ENCODE results near the gene PNMA1.

Gene PNMA1

GRCh38 chr14:73678698-73679097 lies 35.5 kb downstream of the PNMA1 start:
- DNase-seq (ENCODE audit: extremely low spot score), result no peak
- POLR2A ChIA-PET, result no interaction called here
- CTCF ChIA-PET, result no interaction called here
- TF ChIP-seq, protein P1, sequence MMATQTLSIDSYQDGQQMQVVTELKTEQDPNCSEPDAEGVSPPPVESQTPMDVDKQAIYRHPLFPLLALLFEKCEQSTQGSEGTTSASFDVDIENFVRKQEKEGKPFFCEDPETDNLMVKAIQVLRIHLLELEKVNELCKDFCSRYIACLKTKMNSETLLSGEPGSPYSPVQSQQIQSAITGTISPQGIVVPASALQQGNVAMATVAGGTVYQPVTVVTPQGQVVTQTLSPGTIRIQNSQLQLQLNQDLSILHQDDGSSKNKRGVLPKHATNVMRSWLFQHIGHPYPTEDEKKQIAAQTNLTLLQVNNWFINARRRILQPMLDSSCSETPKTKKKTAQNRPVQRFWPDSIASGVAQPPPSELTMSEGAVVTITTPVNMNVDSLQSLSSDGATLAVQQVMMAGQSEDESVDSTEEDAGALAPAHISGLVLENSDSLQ (IDR thresholded peaks at IDR 0.05), result no peak
- no peak for TF ChIP-seq HDGF (IDR thresholded peaks at IDR 0.05; ENCODE audit: borderline replicate concordance)
- no peak for TF ChIP-seq SUZ12 (IDR thresholded peaks at IDR 0.05)
- TF ChIP-seq SP1 (IDR thresholded peaks at IDR 0.05), result no peak
- no peak for TF ChIP-seq ZNF384 (IDR thresholded peaks at IDR 0.05)
- no peak for TF ChIP-seq L3MBTL2 (conservative IDR thresholded peaks at IDR 0.05)
- no peak for TF ChIP-seq TARDBP (IDR thresholded peaks at IDR 0.05)
- TF ChIP-seq FOXK2 (IDR thresholded peaks at IDR 0.05), result no peak
- no peak for TF ChIP-seq NFRKB (IDR thresholded peaks at IDR 0.05)
- TF ChIP-seq ARNT (IDR thresholded peaks at IDR 0.05), result no peak
- no peak for TF ChIP-seq FOXM1 (IDR thresholded peaks at IDR 0.05; ENCODE audit: borderline replicate concordance)
- no peak for TF ChIP-seq LEF1 (IDR thresholded peaks at IDR 0.05; ENCODE audit: borderline replicate concordance)

GRCh38 chr14:73674986-73675385 lies 39.2 kb downstream of the PNMA1 start:
- TF ChIP-seq SUZ12 (IDR thresholded peaks at IDR 0.05) (no peak), FOXM1 (IDR thresholded peaks at IDR 0.05; ENCODE audit: borderline replicate concordance) (no peak)
- TF ChIP-seq, protein P1 (IDR thresholded peaks at IDR 0.05), result no peak
- DNase-seq (ENCODE audit: extremely low spot score), result no peak
- ChIA-PET CTCF (no interaction called here), POLR2A (interaction anchor here (1.4 kb wide), 1 partner anchor 38 kb away, joined by 3 read pairs; no protein-coding TSS in a partner anchor)

DNA sequence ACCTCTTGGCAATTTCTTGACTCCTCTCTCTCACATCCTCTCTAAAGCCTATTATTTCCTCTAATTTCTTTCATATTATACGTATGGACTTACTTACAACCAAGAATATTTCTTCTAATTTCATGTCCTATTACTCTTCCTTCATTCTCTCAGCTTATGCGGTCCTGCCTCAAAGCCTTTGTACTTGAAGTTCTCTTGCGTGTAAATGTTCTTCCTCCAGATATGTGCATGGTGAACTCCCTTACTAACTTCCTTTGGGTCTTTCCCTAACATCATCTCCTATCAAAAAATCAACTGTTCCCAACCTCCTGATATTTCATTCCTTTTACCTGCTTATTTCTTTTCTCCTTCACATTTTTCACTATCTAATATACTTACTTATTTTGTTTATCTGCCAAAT lies 46.3 kb downstream of the PNMA1 start:
- TF ChIP-seq SUZ12 (IDR thresholded peaks at IDR 0.05) (no peak), HDGF (IDR thresholded peaks at IDR 0.05; ENCODE audit: borderline replicate concordance) (no peak), CTBP1 (IDR thresholded peaks at IDR 0.05; ENCODE audit: borderline replicate concordance) (no peak), ARNT (IDR thresholded peaks at IDR 0.05) (no peak), TARDBP (IDR thresholded peaks at IDR 0.05) (no peak), FOXK2 (IDR thresholded peaks at IDR 0.05) (no peak), NFRKB (IDR thresholded peaks at IDR 0.05) (no peak), L3MBTL2 (conservative IDR thresholded peaks at IDR 0.05) (no peak), SP1 (IDR thresholded peaks at IDR 0.05) (no peak), FOXA1 (IDR thresholded peaks at IDR 0.05) (no peak), ZNF384 (IDR thresholded peaks at IDR 0.05) (no peak), BHLHE40 (IDR thresholded peaks at IDR 0.05; ENCODE audit: borderline replicate concordance) (no peak), LEF1 (IDR thresholded peaks at IDR 0.05; ENCODE audit: borderline replicate concordance) (no peak)
- TF ChIP-seq, protein P1 (IDR thresholded peaks at IDR 0.05), result no peak
- ChIA-PET POLR2A (no interaction called here), CTCF (no interaction called here)
- DNase-seq (ENCODE audit: extremely low spot score), result no peak

- TF ChIP-seq CTBP1 (IDR thresholded peaks at IDR 0.05; ENCODE audit: borderline replicate concordance) (no peak), FOXM1 (IDR thresholded peaks at IDR 0.05; ENCODE audit: borderline replicate concordance) (no peak), ZNF384 (IDR thresholded peaks at IDR 0.05) (no peak), BHLHE40 (IDR thresholded peaks at IDR 0.05; ENCODE audit: borderline replicate concordance) (no peak)
- DNase-seq (ENCODE audit: extremely low spot score), result no peak
- POLR2A ChIA-PET, result no interaction called here
- CTCF ChIA-PET, result no interaction called here
Measured at GRCh38 chr14:73666583-73666982, 47.6 kb downstream of the PNMA1 start.

GRCh38 chr14:73665130-73665529 lies 49.1 kb downstream of the PNMA1 start:
- ChIA-PET POLR2A (no interaction called here), CTCF (no interaction called here)
- no peak for DNase-seq (ENCODE audit: extremely low spot score)
- TF ChIP-seq BHLHE40 (IDR thresholded peaks at IDR 0.05; ENCODE audit: borderline replicate concordance) (no peak), HDGF (IDR thresholded peaks at IDR 0.05; ENCODE audit: borderline replicate concordance) (no peak), ELF4 (IDR thresholded peaks at IDR 0.05) (no peak), ARNT (IDR thresholded peaks at IDR 0.05) (no peak), FOXK2 (IDR thresholded peaks at IDR 0.05) (no peak), L3MBTL2 (conservative IDR thresholded peaks at IDR 0.05) (no peak)
- TF ChIP-seq, protein P1 (IDR thresholded peaks at IDR 0.05), result no peak

DNA sequence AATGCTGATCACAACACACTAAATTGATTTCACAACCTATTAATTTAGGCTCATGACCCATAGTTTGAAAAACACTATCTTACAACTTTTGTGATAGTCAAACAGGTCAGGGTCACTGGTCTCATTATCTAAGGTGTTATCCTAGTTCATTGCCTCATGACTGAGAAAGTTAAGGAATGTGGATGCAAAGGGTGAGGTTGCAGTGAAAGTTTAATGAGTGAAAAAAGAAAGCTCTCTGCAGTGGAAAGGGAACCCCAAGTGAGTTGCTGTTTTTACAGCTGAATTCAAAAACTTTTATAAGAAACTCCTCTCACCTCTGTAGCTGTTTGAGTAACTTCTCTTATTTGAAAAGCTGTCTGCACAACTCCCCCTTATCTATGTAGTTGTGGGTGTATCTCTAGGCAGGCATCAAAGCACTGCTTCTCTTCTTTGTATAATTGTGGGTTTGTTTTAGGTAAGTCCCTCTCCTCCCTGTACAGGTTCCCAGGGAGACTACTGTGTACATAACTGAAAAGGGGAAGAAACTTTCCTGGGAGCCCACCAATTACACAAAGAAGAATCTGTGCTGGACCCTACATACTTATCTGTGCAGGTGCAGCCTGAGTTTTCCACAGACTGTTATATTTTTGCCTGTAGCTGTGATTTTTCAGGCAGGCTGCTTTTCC lies 50.5 kb downstream of the PNMA1 start:
- POLR2A ChIA-PET, result no interaction called here
- CTCF ChIA-PET, result interaction anchor here (1.2 kb wide), 1 partner anchor 12 kb away, joined by 3 read pairs; no protein-coding TSS in a partner anchor
- TF ChIP-seq HDGF (IDR thresholded peaks at IDR 0.05; ENCODE audit: borderline replicate concordance), result no peak
- TF ChIP-seq TARDBP (IDR thresholded peaks at IDR 0.05), result no peak
- TF ChIP-seq FOXM1 (IDR thresholded peaks at IDR 0.05; ENCODE audit: borderline replicate concordance), result no peak
- TF ChIP-seq BHLHE40 (IDR thresholded peaks at IDR 0.05; ENCODE audit: borderline replicate concordance), result no peak
- no peak for TF ChIP-seq SUZ12 (IDR thresholded peaks at IDR 0.05)
- no peak for TF ChIP-seq CTBP1 (IDR thresholded peaks at IDR 0.05; ENCODE audit: borderline replicate concordance)
- no peak for TF ChIP-seq LEF1 (IDR thresholded peaks at IDR 0.05; ENCODE audit: borderline replicate concordance)
- no peak for TF ChIP-seq ARNT (IDR thresholded peaks at IDR 0.05)
- no peak for TF ChIP-seq ZNF384 (IDR thresholded peaks at IDR 0.05)
- no peak for TF ChIP-seq ELF4 (IDR thresholded peaks at IDR 0.05)
- DNase-seq (ENCODE audit: extremely low spot score), result no peak

Data from HEK293T (cell line).